ENCODE results near the gene PRB4. TPM values are rescaled to one million over a fixed set of nuclear protein-coding genes. Genes with fewer than 3 reads are reported as not detected.

The PRB4 gene
- total and polyA plus RNA-seq, 9 of the 15 experiments (the other 6 are each of a cell fraction or from before 2014, with no cell fraction given) = not detected

DNA sequence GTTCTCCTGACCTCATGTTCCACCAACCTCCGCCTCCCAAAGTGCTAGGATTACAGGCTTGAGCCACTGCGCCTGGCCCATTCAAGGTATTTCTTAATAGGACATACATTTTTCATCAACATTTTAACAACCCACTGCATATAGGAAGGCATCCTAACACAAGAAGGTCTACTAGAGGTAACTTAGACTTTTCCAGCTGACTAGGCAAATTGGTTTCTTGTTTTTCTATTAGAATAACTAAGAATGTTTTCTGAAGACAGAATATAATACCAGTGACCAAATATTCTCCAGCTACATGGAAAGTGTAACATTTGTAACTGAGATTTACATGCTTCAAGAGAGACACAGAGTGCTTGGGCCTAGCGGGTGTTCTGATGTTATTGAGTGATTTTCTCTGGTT lies 14.2 kb upstream of the PRB4 start (continued):
- no peak for TF ChIP-seq CHCHD3 (CRISPR knock-in tag; IDR thresholded peaks at IDR 0.05)
- no peak for TF ChIP-seq HDAC3 (IDR thresholded peaks at IDR 0.05; ENCODE audit: borderline replicate concordance, partially characterized antibody)
- TF ChIP-seq TBL1XR1 (IDR thresholded peaks at IDR 0.05; ENCODE audit: low read length in 2 of 2) = no peak
- TF ChIP-seq RBM17 (IDR thresholded peaks at IDR 0.05; ENCODE audit: borderline replicate concordance, low read depth, low read length) = no peak
- no peak for TF ChIP-seq XRCC3 (IDR thresholded peaks at IDR 0.05)
- no peak for TF ChIP-seq GTF2A2 (tag; IDR thresholded peaks at IDR 0.05)
- no peak for TF ChIP-seq PHF21A (IDR thresholded peaks at IDR 0.05; ENCODE audit: borderline replicate concordance, low read depth)
- TF ChIP-seq CAMTA2 (CRISPR knock-in tag; conservative IDR thresholded peaks at IDR 0.05) = no peak

DNA sequence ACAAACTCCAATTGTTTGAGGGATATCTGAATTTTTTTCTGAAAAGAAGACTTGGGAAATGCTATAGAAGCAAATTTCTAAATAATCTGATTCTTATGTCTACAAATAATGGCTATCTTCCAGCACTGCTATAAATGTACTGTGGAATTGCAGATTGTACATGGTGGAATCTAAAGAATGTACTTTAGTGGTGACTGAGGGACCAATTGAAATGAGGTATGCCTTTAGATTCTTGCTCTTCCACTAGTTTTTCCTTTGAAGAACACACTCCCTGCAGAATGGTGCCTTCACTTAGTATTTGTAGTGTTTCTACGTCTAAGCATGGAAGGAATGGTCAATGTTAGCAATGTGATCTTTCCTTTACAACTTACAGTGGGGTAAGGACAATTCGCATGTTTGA lies 11.7 kb upstream of the PRB4 start:
- ChIA-PET POLR2A (no interaction called here), CTCF (ENCODE audit: low intra/inter-chr PET ratio) (no interaction called here)
- no TSS peak for BruUV-seq (replicated peaks)
- Histone ChIP-seq H3K4me1 (replicated peaks in 1 of 2; ENCODE audit: control insufficient read depth in 2 of 2, insufficient read depth in 2 of 2, low read length in 2 of 2) (no peaks in the 10 kb centered on the region), H3K4me2 (ENCODE audit: insufficient read depth, low read length) (no peak overlapping the region), H3K4me3 (no peak overlapping the region), H3K9me3 (replicated peaks; ENCODE audit: control insufficient read depth, insufficient read depth, low read depth, low read length) (no peaks in the 10 kb centered on the region), H3K36me3 (ENCODE audit: control insufficient read depth, insufficient read depth, low read length) (no peaks in the 10 kb centered on the region), H4K20me1 (replicated peaks; ENCODE audit: control insufficient read depth, insufficient read depth, low read length) (no peaks in the 10 kb centered on the region), H3K9me1 (ENCODE audit: control insufficient read depth, insufficient read depth, low read length) (no peaks in the 10 kb centered on the region), H3K27ac (ENCODE audit: extremely low read depth, low read depth, low read length) (no peak overlapping the region), H2AFZ (ENCODE audit: low read depth, low read length) (no peak overlapping the region), H3K27me3 (ENCODE audit: control insufficient read depth in 2 of 2, insufficient read depth in 2 of 2, low read length in 2 of 2) (no peaks in the 10 kb centered on the region), H3K79me2 (ENCODE audit: control insufficient read depth, insufficient read depth, low read length) (no peaks in the 10 kb centered on the region), H3K9ac (ENCODE audit: insufficient read depth in 1 of 2, low read depth in 2 of 2, low read length in 2 of 2) (no peak overlapping the region)
- intact Hi-C loops (cut with micrococcal nuclease) (no loop called here), in situ Hi-C loops (cut with MboI) (no loop called here)
- no peak for DNase-seq (ENCODE audit: extremely low read depth in 1 of 4, low spot score in 3 of 4)
- WGBS (ENCODE audit: insufficient coverage, low coverage, missing lambda C conversion rate) = 0% methylated on average over 2 of the region's 2 CpGs
- no peak for ATAC-seq
- TF ChIP-seq CREM (IDR thresholded peaks at IDR 0.05; ENCODE audit: low read depth) = no peak
- no peak for FAIRE-seq
